ENCODE results near the gene CCNC. TPM values are rescaled to one million over a fixed set of nuclear protein-coding genes. Genes with fewer than 3 reads are reported as not detected.

CCNC gene
- total RNA-seq, 1 experiment from 2014 or later, result 43.4 TPM

DNA sequence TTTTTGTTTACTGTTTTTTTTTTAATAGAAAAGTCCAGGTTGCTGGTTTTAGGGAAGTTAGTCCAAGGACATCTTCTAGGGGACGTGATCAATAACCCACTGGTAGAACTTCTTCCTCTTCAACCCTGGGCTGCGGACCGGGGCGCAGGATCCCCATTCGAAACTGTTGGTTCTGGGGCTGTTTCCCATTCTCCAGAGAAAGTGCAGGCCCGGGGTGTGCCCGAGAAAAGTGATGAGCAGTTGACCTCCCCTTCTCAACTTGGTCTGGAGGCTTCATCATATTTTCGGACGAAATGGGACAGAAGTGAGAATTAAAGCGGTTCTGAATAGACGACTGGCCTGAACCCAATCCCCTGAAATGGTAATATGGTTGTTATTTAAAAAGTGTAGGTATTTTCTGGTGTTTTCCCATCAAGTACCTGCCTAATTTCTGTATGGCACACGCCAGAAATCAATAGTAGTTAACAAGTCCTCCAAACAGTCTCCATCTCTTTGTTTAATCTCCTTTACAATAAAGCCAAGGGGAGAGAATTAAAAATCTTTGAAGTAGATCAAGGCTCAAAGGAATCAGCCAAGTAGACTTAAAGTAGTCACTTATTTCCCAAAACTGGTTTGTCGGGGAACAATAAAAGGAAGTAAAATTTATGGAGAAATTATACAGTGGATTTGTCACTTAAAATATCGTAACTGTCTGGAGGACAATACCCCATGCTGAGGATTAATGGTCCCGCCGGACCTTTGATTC, 37.6 kb upstream of the CCNC start:
- Histone ChIP-seq H3K4me1 (ENCODE audit: control insufficient read depth, insufficient read depth, low read length) (no peaks in the 10 kb centered on the region), H3K27me3 (ENCODE audit: control insufficient read depth, insufficient read depth, low read length) (peaks cover 51% of the 10 kb centered on the region), H3K36me3 (ENCODE audit: control insufficient read depth, insufficient read depth, low read length) (no peaks in the 10 kb centered on the region), H3K9me3 (ENCODE audit: control insufficient read depth, insufficient read depth, low read depth, low read length) (no peaks in the 10 kb centered on the region), H3K4me3 (ENCODE audit: low read depth in 2 of 2, low read length in 2 of 2) (no peak overlapping the region), H3K27ac (ENCODE audit: low read length) (no peak overlapping the region)
- TF ChIP-seq, protein P1, sequence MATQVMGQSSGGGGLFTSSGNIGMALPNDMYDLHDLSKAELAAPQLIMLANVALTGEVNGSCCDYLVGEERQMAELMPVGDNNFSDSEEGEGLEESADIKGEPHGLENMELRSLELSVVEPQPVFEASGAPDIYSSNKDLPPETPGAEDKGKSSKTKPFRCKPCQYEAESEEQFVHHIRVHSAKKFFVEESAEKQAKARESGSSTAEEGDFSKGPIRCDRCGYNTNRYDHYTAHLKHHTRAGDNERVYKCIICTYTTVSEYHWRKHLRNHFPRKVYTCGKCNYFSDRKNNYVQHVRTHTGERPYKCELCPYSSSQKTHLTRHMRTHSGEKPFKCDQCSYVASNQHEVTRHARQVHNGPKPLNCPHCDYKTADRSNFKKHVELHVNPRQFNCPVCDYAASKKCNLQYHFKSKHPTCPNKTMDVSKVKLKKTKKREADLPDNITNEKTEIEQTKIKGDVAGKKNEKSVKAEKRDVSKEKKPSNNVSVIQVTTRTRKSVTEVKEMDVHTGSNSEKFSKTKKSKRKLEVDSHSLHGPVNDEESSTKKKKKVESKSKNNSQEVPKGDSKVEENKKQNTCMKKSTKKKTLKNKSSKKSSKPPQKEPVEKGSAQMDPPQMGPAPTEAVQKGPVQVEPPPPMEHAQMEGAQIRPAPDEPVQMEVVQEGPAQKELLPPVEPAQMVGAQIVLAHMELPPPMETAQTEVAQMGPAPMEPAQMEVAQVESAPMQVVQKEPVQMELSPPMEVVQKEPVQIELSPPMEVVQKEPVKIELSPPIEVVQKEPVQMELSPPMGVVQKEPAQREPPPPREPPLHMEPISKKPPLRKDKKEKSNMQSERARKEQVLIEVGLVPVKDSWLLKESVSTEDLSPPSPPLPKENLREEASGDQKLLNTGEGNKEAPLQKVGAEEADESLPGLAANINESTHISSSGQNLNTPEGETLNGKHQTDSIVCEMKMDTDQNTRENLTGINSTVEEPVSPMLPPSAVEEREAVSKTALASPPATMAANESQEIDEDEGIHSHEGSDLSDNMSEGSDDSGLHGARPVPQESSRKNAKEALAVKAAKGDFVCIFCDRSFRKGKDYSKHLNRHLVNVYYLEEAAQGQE (IDR thresholded peaks at IDR 0.05; ENCODE audit: insufficient read depth in 1 of 2, low read depth in 2 of 2, low read length in 1 of 2), result no peak
- TF ChIP-seq POLR2AphosphoS5 (IDR thresholded peaks at IDR 0.05; ENCODE audit: low read depth, low read length) (no peak), TCF7L2 (IDR thresholded peaks at IDR 0.05; ENCODE audit: low read depth, low read length) (no peak), SIN3A (IDR thresholded peaks at IDR 0.05; ENCODE audit: borderline replicate concordance, insufficient read depth, low read depth, low read length) (no peak)
- TF ChIP-seq, protein P2, sequence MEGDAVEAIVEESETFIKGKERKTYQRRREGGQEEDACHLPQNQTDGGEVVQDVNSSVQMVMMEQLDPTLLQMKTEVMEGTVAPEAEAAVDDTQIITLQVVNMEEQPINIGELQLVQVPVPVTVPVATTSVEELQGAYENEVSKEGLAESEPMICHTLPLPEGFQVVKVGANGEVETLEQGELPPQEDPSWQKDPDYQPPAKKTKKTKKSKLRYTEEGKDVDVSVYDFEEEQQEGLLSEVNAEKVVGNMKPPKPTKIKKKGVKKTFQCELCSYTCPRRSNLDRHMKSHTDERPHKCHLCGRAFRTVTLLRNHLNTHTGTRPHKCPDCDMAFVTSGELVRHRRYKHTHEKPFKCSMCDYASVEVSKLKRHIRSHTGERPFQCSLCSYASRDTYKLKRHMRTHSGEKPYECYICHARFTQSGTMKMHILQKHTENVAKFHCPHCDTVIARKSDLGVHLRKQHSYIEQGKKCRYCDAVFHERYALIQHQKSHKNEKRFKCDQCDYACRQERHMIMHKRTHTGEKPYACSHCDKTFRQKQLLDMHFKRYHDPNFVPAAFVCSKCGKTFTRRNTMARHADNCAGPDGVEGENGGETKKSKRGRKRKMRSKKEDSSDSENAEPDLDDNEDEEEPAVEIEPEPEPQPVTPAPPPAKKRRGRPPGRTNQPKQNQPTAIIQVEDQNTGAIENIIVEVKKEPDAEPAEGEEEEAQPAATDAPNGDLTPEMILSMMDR (IDR thresholded peaks at IDR 0.05), result no peak
- no TSS peak for BruUV-seq (replicated peaks)
- intact Hi-C loops (cut with micrococcal nuclease; ENCODE audit: unreplicated experiment) (no loop called here), in situ Hi-C loops (cut with HindIII; ENCODE audit: low pct_unique_long_range_greater_than_20kb, low sequenced_read_pairs) (no loop called here)
- ChIA-PET CTCF (no interaction called here), POLR2A (interaction anchor here (0.7 kb wide), 1 partner anchor 203 kb away, joined by 4 read pairs; no protein-coding TSS in a partner anchor)
- DNase-seq (ENCODE audit: low read depth, low spot score) (no peak), ATAC-seq (no peak)

DNA sequence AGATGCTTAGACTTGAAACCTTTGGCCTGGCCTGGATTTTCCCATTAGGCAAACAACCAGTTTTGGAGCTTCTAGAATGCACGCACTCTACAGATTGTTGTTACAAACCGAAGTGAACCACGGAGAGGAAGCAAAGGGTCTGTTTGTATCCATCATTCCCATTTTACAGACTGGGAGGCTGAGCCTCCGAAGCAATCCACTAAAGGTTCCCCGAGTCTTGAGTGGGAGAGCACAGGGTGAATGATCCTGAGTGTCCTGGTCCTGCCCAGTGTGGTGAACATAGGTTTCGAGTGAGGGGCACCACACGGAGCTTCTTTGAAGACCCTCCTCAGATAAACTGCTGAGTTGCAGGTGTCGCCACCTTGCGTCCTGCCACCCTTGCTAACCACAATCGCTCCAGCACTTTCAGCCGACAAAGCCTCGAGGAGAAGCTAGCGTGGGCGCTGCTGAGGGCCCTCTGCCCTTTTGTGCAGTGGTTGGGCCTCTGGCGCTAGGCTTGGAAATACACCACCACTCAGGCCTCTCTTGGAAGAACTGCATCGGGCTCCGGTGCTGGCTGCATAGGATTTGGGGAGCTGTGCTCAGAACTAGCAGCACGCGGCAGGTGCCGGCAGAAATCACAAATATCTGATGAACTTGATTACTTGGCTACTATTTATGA, 36.7 kb upstream of the CCNC start:
- TF ChIP-seq POLR2AphosphoS5 (IDR thresholded peaks at IDR 0.05; ENCODE audit: low read depth, low read length), result no peak
- TF ChIP-seq SIN3A (IDR thresholded peaks at IDR 0.05; ENCODE audit: borderline replicate concordance, insufficient read depth, low read depth, low read length), result no peak
- TF ChIP-seq, protein P1 (IDR thresholded peaks at IDR 0.05; ENCODE audit: insufficient read depth in 1 of 2, low read depth in 2 of 2, low read length in 1 of 2), result no peak
- TF ChIP-seq, protein P2 (IDR thresholded peaks at IDR 0.05), result no peak
- no peak for TF ChIP-seq TCF7L2 (IDR thresholded peaks at IDR 0.05; ENCODE audit: low read depth, low read length)
- peaks cover 44% of the 10 kb centered on the region for H3K27me3 ChIP-seq (ENCODE audit: control insufficient read depth, insufficient read depth, low read length)
- H3K4me1 ChIP-seq (ENCODE audit: control insufficient read depth, insufficient read depth, low read length), result no peaks in the 10 kb centered on the region
- no peak overlapping the region for H3K27ac ChIP-seq (ENCODE audit: low read length)
- in situ Hi-C loops (cut with HindIII; ENCODE audit: low pct_unique_long_range_greater_than_20kb, low sequenced_read_pairs) (no loop called here), intact Hi-C loops (cut with micrococcal nuclease; ENCODE audit: unreplicated experiment) (no loop called here)
- DNase-seq (ENCODE audit: low read depth, low spot score) (no peak), ATAC-seq (no peak)
- H3K9me3 ChIP-seq (ENCODE audit: control insufficient read depth, insufficient read depth, low read depth, low read length), result no peaks in the 10 kb centered on the region
- CTCF ChIA-PET, result no interaction called here
- no peak overlapping the region for H3K4me3 ChIP-seq (ENCODE audit: low read depth in 2 of 2, low read length in 2 of 2)
- no peaks in the 10 kb centered on the region for H3K36me3 ChIP-seq (ENCODE audit: control insufficient read depth, insufficient read depth, low read length)
- no TSS peak for BruUV-seq (replicated peaks)
- POLR2A ChIA-PET, result interaction anchor here (0.7 kb wide), 1 partner anchor 204 kb away, joined by 4 read pairs; no protein-coding TSS in a partner anchor

All from Panc1 (cell line).